PC-9 (cell line): ENCODE measurements around the gene ROBO2. TPM values are rescaled to one million over a fixed set of nuclear protein-coding genes. Genes with fewer than 3 reads are reported as not detected.

Source experiments
- BruUV-seq: library from RNA; stranded (reverse); fragments of 400-500 nt; replicated peaks from 2 replicates; lab custom pipeline; 2021; lab: Mats Ljungman, UMichigan
- CTCF ChIA-PET: fragments of 300-600 bp; sonication (Branson Sonifier 250); formaldehyde crosslinking; loops from one replicate; lab custom pipeline; 2022; ENCODE audit warnings: antibody characterized with exemption; lab: Charles Lee
- POLR2A ChIA-PET: fragments of 300-600 bp; sonication (Branson Sonifier 250); formaldehyde crosslinking; loops from one replicate; lab custom pipeline; 2022; ENCODE audit warnings: antibody characterized with exemption; ENCODE audit not compliant: unreplicated experiment; lab: Charles Lee
- DNase-seq, 2 experiments: peaks; one replicate each; pipeline versions ENCODE4 v3.0.0 to v3.0.0-alpha.2; 2015 to 2022; ENCODE audit warnings: mixed read lengths in 1 of 2
- H2AFZ ChIP-seq: fragments of 200-600 bp; sonication (generic); 2 replicates; pipeline ENCODE4 v1.8.1; 2017; ENCODE audit warnings: antibody characterized with exemption
- H3F3A ChIP-seq: fragments of 200-600 bp; sonication (generic); 2 replicates; pipeline ENCODE4 v1.8.1; 2017; ENCODE audit warnings: antibody characterized with exemption, mild to moderate bottlenecking, low read depth; ENCODE audit not compliant: insufficient read depth
- H3K27ac ChIP-seq: fragments of 200-600 bp; sonication (generic); 2 replicates; pipeline ENCODE4 v1.6.1; 2016; ENCODE audit warnings: mixed run types
- H3K27me3 ChIP-seq: fragments of 200-600 bp; sonication (generic); 2 replicates; pipeline ENCODE4 v1.6.1; 2016; ENCODE audit warnings: low read depth, mixed run types; ENCODE audit not compliant: insufficient read depth
- H3K36me3 ChIP-seq: fragments of 200-600 bp; sonication (generic); 2 replicates; pipeline ENCODE4 v1.6.1; 2016; ENCODE audit warnings: low read depth, mixed run types
- H3K4me1 ChIP-seq: fragments of 200-600 bp; sonication (generic); replicated peaks from 2 replicates; pipeline ENCODE4 v1.6.1; 2016; ENCODE audit warnings: mixed run types; ENCODE audit not compliant: insufficient read depth
- H3K4me2 ChIP-seq: fragments of 200-600 bp; sonication (generic); 2 replicates; pipeline ENCODE4 v1.6.1; 2017; ENCODE audit warnings: mixed run types
- H3K4me3 ChIP-seq: fragments of 200-600 bp; sonication (generic); 2 replicates; pipeline ENCODE4 v1.6.1; 2016; ENCODE audit warnings: mixed run types
- H3K79me2 ChIP-seq: fragments of 200-600 bp; sonication (generic); 2 replicates; pipeline ENCODE4 v1.6.1; 2017; ENCODE audit warnings: low read depth, mixed run types
- H3K9me2 ChIP-seq: fragments of 200-600 bp; sonication (generic); 2 replicates; pipeline ENCODE4 v1.8.1; 2017; ENCODE audit warnings: mild to moderate bottlenecking; ENCODE audit not compliant: insufficient read depth
- H3K9me3 ChIP-seq: fragments of 200-600 bp; sonication (generic); 2 replicates; pipeline ENCODE4 v1.8.1; 2016; ENCODE audit warnings: low read depth; ENCODE audit not compliant: insufficient read depth
- H4K20me1 ChIP-seq: fragments of 200-600 bp; sonication (generic); 2 replicates; pipeline ENCODE4 v1.8.1; 2017; ENCODE audit not compliant: insufficient read depth
- EZH2 ChIP-seq: fragments of 200-600 bp; sonication (generic); IDR thresholded peaks from 2 replicates; pipeline ENCODE4 v1.8.0; 2017; ENCODE audit warnings: antibody characterized with exemption, low read depth
- intact Hi-C: fragments of 100-400 bp; cut with micrococcal nuclease; formaldehyde crosslinking; loops from one replicate; pipeline ENCODE4 v1.10.0; 2022; ENCODE audit not compliant: unreplicated experiment
- total RNA-seq: library from RNA; stranded (reverse); gene quantifications from 2 replicates; pipeline ENCODE4 v1.2.3, GENCODE V29; 2021
- TF ChIP-seq, protein P1 (sequence below): fragments of 200-600 bp; sonication (generic); conservative IDR thresholded peaks from 2 replicates; pipeline ENCODE4 v1.6.1; 2017; ENCODE audit warnings: mixed run types, antibody characterized with exemption, mild to moderate bottlenecking, moderate library complexity

The ROBO2 gene
- total RNA-seq, 1 experiment from 2014 or later: 0.39 TPM

DNA sequence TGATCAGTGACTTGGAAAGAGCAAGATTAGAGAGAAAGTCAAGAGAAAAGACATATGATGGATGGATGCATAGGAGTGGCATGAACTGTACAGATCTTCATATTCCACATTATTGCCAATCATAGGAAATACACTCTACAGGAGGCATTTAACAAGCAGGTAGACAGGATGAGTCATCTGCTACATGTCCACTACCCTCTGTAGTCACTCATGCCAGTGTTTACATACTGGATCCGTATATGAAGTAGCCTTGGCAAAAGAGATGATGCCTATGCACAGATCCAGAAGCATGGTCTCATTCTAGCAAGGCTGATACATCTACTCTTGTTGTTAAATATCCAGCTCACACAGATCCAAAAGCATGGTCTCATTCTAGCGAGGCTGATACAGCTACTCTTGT is 632.1 kb downstream of the ROBO2 start:
- DNase-seq: no peak
- POLR2A ChIA-PET: no interaction called here

DNA sequence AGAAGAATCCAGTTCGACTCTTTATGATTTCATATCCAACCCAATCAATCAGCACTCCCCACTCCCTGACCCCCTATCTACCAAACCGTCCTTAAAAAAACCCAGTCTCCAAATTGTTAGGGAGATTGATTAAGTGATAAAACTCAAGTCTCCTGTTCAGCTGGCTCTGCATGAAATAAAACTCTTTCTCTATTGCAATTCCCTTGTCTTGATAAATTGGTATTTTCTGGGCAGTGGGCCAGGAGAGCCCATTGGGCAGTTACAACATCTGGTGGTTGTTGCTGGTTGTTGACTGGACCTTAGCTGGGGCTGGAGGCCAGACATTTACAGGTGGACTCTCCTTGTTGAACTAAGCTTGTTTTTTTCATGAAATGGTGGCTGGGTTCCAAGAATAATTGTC is 642.3 kb downstream of the ROBO2 start:
- Histone ChIP-seq H2AFZ (no peak overlapping the region), H3K36me3 (no peaks in the 10 kb centered on the region), H3K9me3 (peaks cover 3% of the 10 kb centered on the region; the same call in 1 of the 2 replicates), H3K4me3 (no peak overlapping the region), H4K20me1 (no peaks in the 10 kb centered on the region), H3K79me2 (no peaks in the 10 kb centered on the region), H3K9me2 (no peaks in the 10 kb centered on the region), H3K4me1 (no peaks in the 10 kb centered on the region), H3F3A (no peaks in the 10 kb centered on the region), H3K27ac (no peak overlapping the region), H3K4me2 (no peak overlapping the region), H3K27me3 (no peaks in the 10 kb centered on the region)
- TF ChIP-seq, protein P1, sequence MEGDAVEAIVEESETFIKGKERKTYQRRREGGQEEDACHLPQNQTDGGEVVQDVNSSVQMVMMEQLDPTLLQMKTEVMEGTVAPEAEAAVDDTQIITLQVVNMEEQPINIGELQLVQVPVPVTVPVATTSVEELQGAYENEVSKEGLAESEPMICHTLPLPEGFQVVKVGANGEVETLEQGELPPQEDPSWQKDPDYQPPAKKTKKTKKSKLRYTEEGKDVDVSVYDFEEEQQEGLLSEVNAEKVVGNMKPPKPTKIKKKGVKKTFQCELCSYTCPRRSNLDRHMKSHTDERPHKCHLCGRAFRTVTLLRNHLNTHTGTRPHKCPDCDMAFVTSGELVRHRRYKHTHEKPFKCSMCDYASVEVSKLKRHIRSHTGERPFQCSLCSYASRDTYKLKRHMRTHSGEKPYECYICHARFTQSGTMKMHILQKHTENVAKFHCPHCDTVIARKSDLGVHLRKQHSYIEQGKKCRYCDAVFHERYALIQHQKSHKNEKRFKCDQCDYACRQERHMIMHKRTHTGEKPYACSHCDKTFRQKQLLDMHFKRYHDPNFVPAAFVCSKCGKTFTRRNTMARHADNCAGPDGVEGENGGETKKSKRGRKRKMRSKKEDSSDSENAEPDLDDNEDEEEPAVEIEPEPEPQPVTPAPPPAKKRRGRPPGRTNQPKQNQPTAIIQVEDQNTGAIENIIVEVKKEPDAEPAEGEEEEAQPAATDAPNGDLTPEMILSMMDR: no peak
- no peak for TF ChIP-seq EZH2
- CTCF ChIA-PET: no interaction called here
- BruUV-seq: no TSS peak
- intact Hi-C loops: no loop called here
- POLR2A ChIA-PET: no interaction called here
- DNase-seq: no peak

More for the DNA sequence above, 632.1 kb downstream of the ROBO2 start:
- no peak overlapping the region for H3K27ac ChIP-seq
- H3K4me1 ChIP-seq: no peaks in the 10 kb centered on the region
- no peaks in the 10 kb centered on the region for H3K36me3 ChIP-seq
- H3K79me2 ChIP-seq: no peaks in the 10 kb centered on the region
- no peak overlapping the region for H3K4me2 ChIP-seq
- no peaks in the 10 kb centered on the region for H3F3A ChIP-seq
- H3K4me3 ChIP-seq: no peak overlapping the region
- CTCF ChIA-PET: no interaction called here
- no peaks in the 10 kb centered on the region for H3K9me2 ChIP-seq
- H4K20me1 ChIP-seq: no peaks in the 10 kb centered on the region
- no peaks in the 10 kb centered on the region for H3K27me3 ChIP-seq
- intact Hi-C loops: no loop called here
- no TSS peak for BruUV-seq
- no peak overlapping the region for H2AFZ ChIP-seq
- H3K9me3 ChIP-seq: no peaks in the 10 kb centered on the region
- TF ChIP-seq EZH2: no peak
- TF ChIP-seq, protein P1: no peak

DNA sequence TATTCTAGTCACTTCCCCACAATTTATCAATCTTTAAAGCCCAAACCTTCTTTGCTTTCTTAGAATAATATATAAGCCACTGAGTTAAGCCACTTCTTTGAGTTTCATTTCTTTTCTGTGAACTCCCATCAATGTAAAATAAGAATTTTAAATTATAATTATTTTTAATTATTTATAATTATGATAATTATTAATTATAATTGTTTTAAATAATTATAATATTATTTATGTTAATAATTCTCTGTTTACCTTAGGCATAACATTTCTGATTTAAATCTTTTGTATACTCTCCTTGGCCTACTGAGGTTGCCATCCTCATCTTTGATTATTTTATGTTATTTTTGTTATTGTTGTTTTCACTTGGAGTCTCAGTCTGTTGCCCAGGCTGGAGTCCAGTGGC is 644.2 kb downstream of the ROBO2 start:
- ChIA-PET POLR2A (no interaction called here), CTCF (no interaction called here)
- Histone ChIP-seq H3K27me3 (no peaks in the 10 kb centered on the region), H3K36me3 (no peaks in the 10 kb centered on the region), H4K20me1 (no peaks in the 10 kb centered on the region), H3K9me3 (peaks cover 3% of the 10 kb centered on the region; the same call in 1 of the 2 replicates), H3K79me2 (no peaks in the 10 kb centered on the region), H3K4me2 (no peak overlapping the region), H3F3A (no peaks in the 10 kb centered on the region), H3K4me1 (no peaks in the 10 kb centered on the region), H2AFZ (no peak overlapping the region), H3K4me3 (no peak overlapping the region), H3K27ac (no peak overlapping the region), H3K9me2 (no peaks in the 10 kb centered on the region)
- DNase-seq: no peak
- BruUV-seq: no TSS peak
- no peak for TF ChIP-seq EZH2
- TF ChIP-seq, protein P1: no peak
- intact Hi-C loops: no loop called here
